Stomach (tissue), 9 donors: ENCODE data around the gene GRAMD4. TPM values are rescaled to one million over a fixed set of nuclear protein-coding genes. Genes with fewer than 3 reads are reported as not detected.

Source experiments
- DNase-seq, 2 donors: peaks; one replicate each; pipeline versions ENCODE4 v3.0.0 to v3.0.0-alpha.2; 2013 to 2019
- H3K27ac ChIP-seq, 5 donors: fragments of 200-600 bp in 4 of 5; sonication (generic) in 4 of 5; one replicate each; pipeline ENCODE4 v1.5.1; 2013 to 2019; ENCODE audit warnings: mild to moderate bottlenecking in 1 of 5, moderate library complexity in 1 of 5
- H3K27me3 ChIP-seq, 3 donors: fragments of 200-600 bp; sonication (generic); one replicate each; pipeline ENCODE4 v1.5.1; 2017 to 2019; ENCODE audit warnings: mixed run types in 1 of 3
- H3K36me3 ChIP-seq, 4 donors: fragments of 200-600 bp; sonication (generic); 1 replicate in 3 of 4; 2 replicates in 1 of 4; pipeline ENCODE4 v1.5.1; 2016 to 2019
- H3K4me1 ChIP-seq, 4 donors: fragments of 200-600 bp; sonication (generic); one replicate each; pipeline ENCODE4 v1.5.1; 2016 to 2019
- H3K4me3 ChIP-seq, 4 donors: fragments of 200-600 bp; sonication (generic) in 3 of 4; one replicate each; pipeline ENCODE4 v1.5.1; 2016 to 2019; ENCODE audit warnings: mild to moderate bottlenecking in 1 of 4
- H3K9me3 ChIP-seq, 4 donors: fragments of 200-600 bp; sonication (generic); one replicate each; pipeline ENCODE4 v1.5.1; 2016 to 2019
- EP300 ChIP-seq: sonication (generic); formaldehyde crosslinking; IDR thresholded peaks from one replicate; pipeline ENCODE4 v1.6.1; 2017; ENCODE audit warnings: antibody characterized with exemption
- POLR2A ChIP-seq, 4 donors: fragments of 450-650 bp; IDR thresholded peaks; one replicate each; pipeline ENCODE4 v1.6.1; 2016; ENCODE audit warnings: antibody characterized with exemption in 4 of 4, control low read depth in 2 of 4, mild to moderate bottlenecking in 1 of 4, moderate library complexity in 1 of 4
- POLR2AphosphoS5 ChIP-seq, 3 donors: sonication (generic); formaldehyde crosslinking; IDR thresholded peaks; one replicate each; pipeline ENCODE4 v1.6.1; 2016; ENCODE audit warnings: antibody characterized with exemption in 3 of 3
- WGBS, 5 donors: extraction: QIAGEN DNeasy Blood & Tissue Kit in 3 of 5; methylation state at CpG; one replicate each; pipeline versions ENCODE4 v1.1.5 to v1.1.7; 2013 to 2018; 5-methylcytosine and 5-hydroxymethylcytosine counted together
- intact Hi-C: fragments of 100-400 bp; cut with DNase I; formaldehyde crosslinking; loops from one replicate; pipeline ENCODE4 v1.15.1; 2023; ENCODE audit warnings: low total_unique reads
- polyA plus RNA-seq, 3 donors: library from polyadenylated mRNA; stranded (reverse); fragments of 200-250 nt; gene quantifications; one replicate each; pipeline ENCODE4 v1.2.3, GENCODE V29; 2013
- total RNA-seq, 5 donors: library from RNA; depleted of rRNA; stranded (reverse); fragments of >200 nt; gene quantifications; one replicate each; pipeline versions ENCODE4 v1.1.0 to v1.2.3, GENCODE V29; 2014 to 2016
- TF ChIP-seq, protein P1 (sequence below), 7 experiments: fragments of 450-650 bp in 4 of 7; fragments of 200-600 bp in 3 of 7; sonication (generic) in 3 of 7; IDR thresholded peaks; one replicate each; pipeline ENCODE4 v1.5.1; 2016 to 2019; ENCODE audit warnings: antibody characterized with exemption in 7 of 7, control low read depth in 2 of 7, mild to moderate bottlenecking in 1 of 7
- donor health status: healthy with polysubstance abuse.
- donor health status: Bipolar disorder and iron deficiency.
- donor health status: healthy.

The GRAMD4 gene
- total and polyA plus RNA-seq, 8 donors = 7.4 to 452 (median 21.0) TPM

DNA sequence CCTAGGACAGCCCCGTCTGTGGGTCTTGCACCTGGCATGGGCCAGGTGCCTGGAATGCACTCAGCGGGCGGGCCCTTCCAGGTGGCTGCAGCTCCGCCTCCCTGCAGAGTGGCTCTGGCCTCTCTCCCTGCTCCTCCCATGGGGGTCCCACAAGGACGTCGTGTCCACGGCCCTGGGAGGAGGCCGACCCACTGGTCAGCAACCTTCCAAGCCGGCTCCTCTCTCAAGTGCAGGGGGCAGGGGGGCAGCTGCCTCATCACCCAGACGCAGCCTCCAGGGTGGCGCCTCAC lies 76.0 kb downstream of the GRAMD4 start:
- TF ChIP-seq, protein P1, sequence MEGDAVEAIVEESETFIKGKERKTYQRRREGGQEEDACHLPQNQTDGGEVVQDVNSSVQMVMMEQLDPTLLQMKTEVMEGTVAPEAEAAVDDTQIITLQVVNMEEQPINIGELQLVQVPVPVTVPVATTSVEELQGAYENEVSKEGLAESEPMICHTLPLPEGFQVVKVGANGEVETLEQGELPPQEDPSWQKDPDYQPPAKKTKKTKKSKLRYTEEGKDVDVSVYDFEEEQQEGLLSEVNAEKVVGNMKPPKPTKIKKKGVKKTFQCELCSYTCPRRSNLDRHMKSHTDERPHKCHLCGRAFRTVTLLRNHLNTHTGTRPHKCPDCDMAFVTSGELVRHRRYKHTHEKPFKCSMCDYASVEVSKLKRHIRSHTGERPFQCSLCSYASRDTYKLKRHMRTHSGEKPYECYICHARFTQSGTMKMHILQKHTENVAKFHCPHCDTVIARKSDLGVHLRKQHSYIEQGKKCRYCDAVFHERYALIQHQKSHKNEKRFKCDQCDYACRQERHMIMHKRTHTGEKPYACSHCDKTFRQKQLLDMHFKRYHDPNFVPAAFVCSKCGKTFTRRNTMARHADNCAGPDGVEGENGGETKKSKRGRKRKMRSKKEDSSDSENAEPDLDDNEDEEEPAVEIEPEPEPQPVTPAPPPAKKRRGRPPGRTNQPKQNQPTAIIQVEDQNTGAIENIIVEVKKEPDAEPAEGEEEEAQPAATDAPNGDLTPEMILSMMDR (IDR thresholded peaks at IDR 0.05) = no peak
- no peak for TF ChIP-seq EP300
- 41 to 98% (median 61%) methylated on average over 6 to 11 of the region's 11 CpGs for WGBS, 5 donors
- Histone ChIP-seq H3K4me1 (no peaks in the 10 kb centered on the region), H3K4me3 (no peak overlapping the region), H3K27me3 (no peaks in the 10 kb centered on the region), H3K9me3 (no peaks in the 10 kb centered on the region), H3K36me3 (peaks cover 84 to 100% (median 100%) of the 10 kb centered on the region in 4 donors), H3K27ac (no peak overlapping the region)
- peak in 1 of 2 donors; percentile 39 for DNase-seq
- intact Hi-C loops = no loop called here

DNA sequence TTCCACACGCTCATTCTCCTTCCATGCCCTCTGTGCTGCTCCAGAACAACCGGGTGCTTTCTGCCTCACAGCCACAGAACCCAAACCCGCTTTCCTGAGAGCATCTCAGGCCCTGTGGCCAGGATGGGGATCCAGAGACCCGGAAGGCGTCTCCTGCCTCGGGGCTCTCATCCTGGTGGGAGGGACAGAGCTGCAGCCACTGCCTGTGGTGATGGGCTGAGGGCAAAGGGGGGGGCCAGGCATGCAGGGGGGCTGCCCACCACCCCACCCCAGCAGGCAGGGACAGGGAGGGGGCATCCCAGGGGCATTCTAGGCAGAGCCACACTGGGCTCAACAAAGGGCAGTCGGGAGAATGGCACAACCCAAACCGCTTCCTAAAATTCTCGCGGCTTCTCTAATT lies 76.4 kb downstream of the GRAMD4 start:
- H3K4me1 ChIP-seq = no peaks in the 10 kb centered on the region
- peaks cover 84 to 100% (median 100%) of the 10 kb centered on the region in 4 donors for H3K36me3 ChIP-seq
- TF ChIP-seq POLR2AphosphoS5 (IDR thresholded peaks at IDR 0.05) = no peak
- no peak for TF ChIP-seq EP300
- TF ChIP-seq, protein P1 (IDR thresholded peaks at IDR 0.05) = no peak
- peak in 1 of 2 donors; percentile 4 for DNase-seq
- WGBS, 5 donors = 77 to 91% (median 86%) methylated on average over 10 of the region's 10 CpGs
- H3K27ac ChIP-seq = no peak overlapping the region
- H3K27me3 ChIP-seq = no peaks in the 10 kb centered on the region
- H3K9me3 ChIP-seq = no peaks in the 10 kb centered on the region
- intact Hi-C loops = no loop called here
- no peak overlapping the region for H3K4me3 ChIP-seq

DNA sequence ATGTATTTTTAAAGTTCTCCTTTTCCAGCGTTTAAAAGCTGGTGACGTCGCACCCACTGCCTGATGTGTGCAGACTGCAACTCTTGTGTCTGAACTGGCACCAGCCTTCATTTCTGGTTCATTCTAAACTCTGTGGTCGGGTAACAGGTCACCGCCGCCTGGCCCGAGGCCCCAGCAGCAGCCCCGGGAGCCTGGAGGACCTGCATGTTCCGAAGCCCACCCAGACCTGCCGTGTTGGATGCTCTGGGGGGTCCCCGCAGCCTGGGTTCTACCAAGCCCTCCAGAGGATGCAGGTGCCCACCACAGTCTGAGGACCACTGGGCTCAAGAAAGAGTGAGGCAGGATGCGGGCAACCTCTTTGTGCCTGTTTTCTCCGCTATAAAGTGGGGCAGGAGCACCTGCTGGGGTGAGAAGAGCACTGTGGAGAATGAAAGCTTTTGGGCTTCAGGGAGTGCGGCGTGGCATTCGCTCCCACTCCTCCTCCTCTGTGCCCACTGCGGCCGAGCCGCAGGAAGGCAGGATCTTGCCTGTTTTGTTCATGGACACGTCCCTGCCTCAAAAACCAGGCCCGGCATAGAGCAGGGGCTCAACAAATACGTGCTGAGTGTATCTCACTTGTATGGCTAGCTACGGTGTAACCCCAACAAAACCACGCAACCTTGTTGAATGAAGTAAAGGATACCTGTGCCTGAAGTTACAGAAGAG lies 77.8 kb downstream of the GRAMD4 start:
- Histone ChIP-seq H3K4me3 (no peak overlapping the region), H3K36me3 (peaks cover 88 to 100% (median 99%) of the 10 kb centered on the region in 4 donors), H3K27ac (no peak overlapping the region), H3K9me3 (no peaks in the 10 kb centered on the region), H3K27me3 (no peaks in the 10 kb centered on the region), H3K4me1 (no peaks in the 10 kb centered on the region)
- TF ChIP-seq EP300 (no peak), POLR2A (IDR thresholded peaks at IDR 0.05) (no peak), POLR2AphosphoS5 (IDR thresholded peaks at IDR 0.05) (no peak)
- TF ChIP-seq, protein P1 (IDR thresholded peaks at IDR 0.05) = no peak
- DNase-seq = no peak
- WGBS, 5 donors = 89 to 94% (median 92%) methylated on average over 20 to 24 of the region's 24 CpGs
- intact Hi-C loops = no loop called here

DNA sequence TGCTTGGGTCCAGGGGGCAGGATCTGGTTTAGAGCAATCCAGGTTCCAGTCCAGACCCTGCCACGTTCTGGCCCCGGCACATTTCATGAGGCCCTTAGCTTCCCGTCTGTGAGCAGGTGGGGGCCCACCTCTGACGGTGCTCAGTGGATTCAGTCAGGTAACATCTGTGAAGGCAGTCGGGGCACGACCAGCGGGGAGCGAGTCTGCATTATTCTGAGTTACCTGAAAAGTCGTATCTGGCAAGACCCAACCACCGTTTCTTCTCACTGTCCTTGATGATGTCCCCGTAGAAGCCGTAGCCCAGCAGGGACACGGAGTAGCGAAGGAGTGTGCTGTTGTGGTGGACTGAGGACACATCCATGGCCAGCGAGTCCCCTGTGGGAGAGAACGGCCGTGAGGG lies 78.9 kb downstream of the GRAMD4 start:
- Histone ChIP-seq H3K4me3 (no peak overlapping the region), H3K27ac (no peak overlapping the region), H3K36me3 (peaks cover 83 to 100% (median 99%) of the 10 kb centered on the region in 4 donors), H3K9me3 (no peaks in the 10 kb centered on the region), H3K27me3 (no peaks in the 10 kb centered on the region), H3K4me1 (peaks cover 3 to 6% (median 3%) of the 10 kb centered on the region in 4 donors)
- intact Hi-C loops = no loop called here
- TF ChIP-seq POLR2AphosphoS5 (IDR thresholded peaks at IDR 0.05) (no peak), EP300 (no peak), POLR2A (IDR thresholded peaks at IDR 0.05) (no peak)
- TF ChIP-seq, protein P1 (IDR thresholded peaks at IDR 0.05) = no peak
- WGBS, 5 donors = 87 to 97% (median 95%) methylated on average over 16 to 17 of the region's 17 CpGs
- DNase-seq = no peak
